ENCODE results near the gene KY.

Gene KY

DNA sequence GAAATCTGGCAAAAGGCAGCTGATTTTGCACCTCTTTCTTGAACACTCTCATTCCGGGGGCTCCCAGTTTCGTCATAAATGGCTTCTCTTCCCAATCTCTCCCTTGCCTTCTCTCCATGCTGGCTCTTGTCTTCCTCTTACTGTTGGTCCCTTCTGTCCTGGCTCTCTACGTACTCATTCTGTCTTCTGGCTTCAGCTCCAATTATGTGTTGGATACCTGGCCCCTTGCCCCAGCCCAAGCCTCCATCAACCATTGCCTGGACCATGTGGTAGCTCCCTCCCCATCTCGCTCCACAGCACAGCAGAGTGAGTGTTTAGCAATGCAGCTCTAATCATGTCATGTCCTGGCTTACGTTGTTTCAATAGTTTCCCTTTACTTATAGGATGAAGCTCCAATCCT, 21.7 kb upstream of the KY start:
- DNase-seq: no peak

DNA sequence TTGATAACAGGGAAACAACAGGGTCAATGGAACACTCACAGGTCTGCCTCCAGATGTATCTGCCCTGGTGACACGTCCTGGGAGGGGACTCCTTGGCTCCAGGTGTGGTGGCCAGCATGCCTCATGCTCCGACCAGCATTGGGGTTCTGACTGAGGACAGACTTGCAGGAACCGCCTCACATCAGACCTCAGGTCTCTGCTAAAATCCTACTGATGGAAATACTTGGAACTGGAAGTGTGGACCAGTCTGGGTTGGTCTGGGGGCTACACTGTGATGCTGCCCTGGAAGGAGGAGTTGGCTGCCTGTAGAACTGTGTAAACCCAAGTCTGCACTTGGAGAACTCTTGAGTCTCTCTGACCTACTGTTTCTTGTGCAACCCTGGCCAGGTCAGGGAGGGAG, 17.1 kb upstream of the KY start:
- DNase-seq: no peak

DNA sequence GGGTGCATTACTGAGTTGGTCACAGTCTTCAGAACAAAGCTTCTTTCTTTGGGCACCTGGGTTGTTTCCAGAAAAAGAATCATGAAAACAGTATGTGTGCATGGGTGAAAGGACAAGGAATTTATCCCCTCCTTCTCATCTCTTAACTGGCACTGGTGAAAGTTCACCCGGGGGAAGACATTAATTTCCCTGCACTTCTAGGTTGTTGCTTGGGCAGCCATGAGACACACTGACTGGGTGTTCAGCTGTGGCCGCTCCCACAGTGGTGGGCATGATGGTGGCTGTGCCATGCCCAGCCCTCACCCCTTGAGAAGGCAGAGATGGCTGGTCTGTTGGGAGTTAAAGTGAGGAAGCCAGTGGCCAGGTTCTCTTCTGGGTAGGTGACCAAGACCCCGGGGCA, 16.6 kb upstream of the KY start:
- DNase-seq: no peak

DNA sequence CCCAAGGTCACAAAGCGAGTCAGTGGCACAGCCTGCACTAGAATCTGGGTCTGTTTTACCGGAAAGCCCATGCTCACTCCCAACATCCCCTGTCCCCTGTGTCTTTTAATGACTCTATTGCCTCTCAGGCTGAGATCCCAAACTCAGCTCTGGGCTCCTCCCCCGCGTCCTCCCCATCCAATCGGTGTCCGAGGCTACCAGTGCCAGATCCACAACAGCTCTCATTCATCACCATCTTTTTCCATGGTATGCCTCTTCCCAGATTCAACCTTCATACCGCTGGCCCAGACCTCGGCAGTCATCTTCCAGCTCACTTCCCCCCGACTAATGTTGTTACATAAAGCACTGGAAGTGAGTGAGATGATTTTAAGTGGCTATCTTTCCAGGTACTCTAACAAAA, 16.1 kb upstream of the KY start:
- DNase-seq: no peak

GRCh38 chr3:134666466-134666865, 15.6 kb upstream of the KY start:
- no peak for DNase-seq

DNA sequence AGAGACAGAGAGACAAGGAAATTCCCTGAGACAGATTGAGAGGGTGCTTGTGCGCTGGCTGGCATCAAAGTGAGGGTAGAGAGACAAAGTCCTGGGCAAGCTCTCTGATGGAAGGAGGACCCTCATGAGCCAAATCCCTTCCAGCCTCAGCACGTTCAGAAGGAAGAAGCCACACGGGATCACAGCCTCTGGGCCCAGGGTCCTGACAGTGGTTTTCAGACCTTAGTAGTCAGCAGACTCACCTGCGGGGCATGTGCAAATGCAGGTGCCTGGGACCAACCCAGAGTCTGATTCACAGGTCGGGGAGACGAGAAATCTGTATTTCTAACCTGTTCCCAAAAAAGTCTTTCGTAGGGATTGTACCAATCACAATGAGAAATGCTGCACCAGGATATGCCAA, 15.2 kb upstream of the KY start:
- DNase-seq: no peak

GRCh38 chr3:134665243-134665642, 14.4 kb upstream of the KY start:
- no peak for DNase-seq

- no peak for DNase-seq
These were observed 13.1 kb upstream of the KY start for GRCh38 chr3:134663721-134664456.

DNA sequence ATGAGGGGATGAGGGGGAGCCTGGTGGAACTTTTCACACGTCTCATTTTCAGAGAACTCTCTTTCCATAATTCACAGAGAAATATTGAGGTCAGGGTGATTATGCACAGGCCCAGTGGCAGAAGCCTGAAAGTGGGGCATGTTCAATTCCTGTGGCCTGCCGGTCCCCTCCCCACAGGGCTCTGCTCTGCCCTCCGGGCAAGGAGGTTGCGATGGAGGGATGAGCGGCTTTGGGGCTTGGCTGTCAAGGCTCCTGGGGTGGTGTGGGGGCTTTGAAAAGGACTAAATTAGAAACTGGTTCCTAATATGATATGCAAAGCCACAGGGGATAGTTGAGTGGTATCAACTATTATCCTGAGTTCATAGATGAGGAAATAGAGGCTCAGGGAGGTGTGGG, 9.2 kb upstream of the KY start:
- no peak for DNase-seq

DNA sequence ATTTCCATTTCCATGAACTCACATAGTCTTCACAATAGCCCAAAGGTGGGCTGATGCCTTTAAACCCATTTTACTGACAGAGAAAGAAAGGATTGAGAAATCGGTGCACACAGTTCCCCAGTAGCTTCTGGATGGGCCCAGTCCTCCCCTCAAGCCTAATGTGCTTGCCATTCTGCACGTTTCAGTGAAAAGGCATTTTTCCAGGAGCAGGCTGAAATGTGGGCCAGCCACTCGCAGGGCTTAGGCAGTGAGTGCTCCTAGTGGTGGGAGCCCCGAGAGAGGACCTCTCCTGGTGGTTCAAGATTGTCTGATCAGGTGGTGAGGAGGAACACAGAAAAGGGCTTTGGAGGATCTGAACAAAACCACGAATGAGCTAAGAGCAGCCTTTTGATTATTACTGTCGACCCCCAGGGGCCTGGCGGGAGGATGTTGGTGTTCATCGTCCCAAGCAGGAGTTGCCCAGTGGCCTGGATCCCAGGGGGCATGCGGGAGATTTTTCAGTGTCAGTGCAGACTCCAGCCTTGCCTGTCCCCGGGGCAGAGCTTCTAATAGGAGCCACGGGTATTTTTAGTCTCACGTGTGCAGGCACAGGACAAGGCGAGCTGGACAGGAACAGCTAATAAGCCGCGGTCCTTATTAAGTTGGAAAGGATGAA, 8.7 kb upstream of the KY start:
- no peak for DNase-seq

GRCh38 chr3:134658555-134658954, 7.7 kb upstream of the KY start:
- DNase-seq: no peak

GRCh38 chr3:134656211-134656800, 5.5 kb upstream of the KY start:
- peak; percentile 15 for DNase-seq

DNA sequence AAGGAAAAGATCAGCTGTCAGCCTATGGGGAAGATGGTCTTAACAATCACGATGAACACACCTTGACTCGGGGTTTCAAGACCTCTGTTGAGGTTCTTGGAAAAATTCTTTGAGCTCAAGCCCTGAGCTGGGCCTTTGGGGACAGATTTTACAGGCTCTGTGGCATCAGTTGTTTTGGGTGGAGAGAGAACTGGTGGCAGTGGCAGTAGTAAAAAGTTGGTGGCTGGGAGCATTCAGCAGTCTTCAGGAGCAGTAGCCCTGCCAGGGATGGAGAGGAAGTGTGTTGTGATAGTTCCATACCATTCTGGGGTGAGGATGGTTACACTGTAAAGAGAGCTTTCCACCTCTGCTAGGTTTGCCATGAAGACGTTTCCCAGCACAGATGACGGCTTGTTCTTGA, 4.9 kb upstream of the KY start:
- DNase-seq: peak; percentile 17

- no peak for DNase-seq
These were observed 3.2 kb upstream of the KY start for GRCh38 chr3:134654031-134654430.

GRCh38 chr3:134652886-134653630, 2.2 kb upstream of the KY start:
- DNase-seq: peak; percentile 28

- DNase-seq: peak; percentile 28
These were observed 1.6 kb upstream of the KY start for GRCh38 chr3:134652409-134652831.

GRCh38 chr3:134651347-134652041, 672 bp upstream of the KY start:
- DNase-seq: peak; percentile 17

DNA sequence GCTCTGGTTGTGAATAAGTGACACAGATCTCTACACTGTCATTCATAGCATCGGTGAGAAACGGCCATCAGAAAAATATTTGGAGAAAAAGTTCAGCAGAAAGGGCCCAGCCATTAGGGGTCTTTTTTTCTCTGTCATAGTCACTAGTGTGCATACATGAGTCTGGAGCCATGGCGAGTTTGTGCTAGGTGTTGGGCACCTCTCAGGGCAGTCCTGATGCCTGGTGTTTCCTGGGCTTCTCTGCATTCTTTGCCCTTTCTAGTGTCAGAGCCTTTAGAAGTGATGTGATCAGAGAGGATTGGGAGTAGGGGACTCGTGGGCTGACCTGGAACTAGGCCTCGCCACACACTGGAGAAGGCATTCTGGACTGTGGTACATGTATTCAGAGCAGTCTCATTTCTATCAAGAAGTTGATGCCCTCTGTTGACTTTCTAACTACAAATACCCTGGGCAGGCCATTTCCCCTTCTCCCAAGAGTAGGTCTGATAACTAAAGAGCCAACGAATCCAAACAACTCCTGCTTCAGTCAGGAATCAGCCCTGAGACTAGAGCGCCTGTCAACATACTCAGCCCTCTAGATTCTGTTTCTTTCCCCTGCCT, 1.6 kb downstream of the KY start:
- DNase-seq: peak; percentile 15

GRCh38 chr3:134647902-134648760, 2.7 kb downstream of the KY start:
- peak; percentile 32 for DNase-seq

DNA sequence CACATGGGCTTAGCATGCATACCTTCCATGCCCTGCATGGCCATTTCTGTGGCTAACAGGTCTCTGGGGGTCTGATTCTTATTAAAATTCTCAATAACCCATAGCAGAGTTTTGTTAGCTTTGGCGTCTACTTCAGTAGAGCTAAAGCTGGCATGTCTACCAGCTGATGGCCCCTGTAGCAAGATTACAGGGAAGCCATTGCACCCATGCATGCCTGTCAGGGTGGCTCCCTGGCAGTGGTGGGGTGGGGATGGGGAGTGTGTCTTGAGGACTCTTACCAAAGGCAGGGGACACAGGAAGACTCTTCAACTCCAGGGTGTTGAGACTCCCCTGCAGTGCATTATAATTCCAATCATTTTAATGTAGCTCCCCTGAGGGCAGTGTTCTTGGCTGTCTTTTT, 4.7 kb downstream of the KY start:
- DNase-seq: peak; percentile 24

GRCh38 chr3:134645515-134645914, 5.3 kb downstream of the KY start:
- no peak for DNase-seq

All from activated CD8-positive, alpha-beta memory T cell treated with anti-CD3 and anti-CD28 coated beads for 24 hours (primary cell).